D721Med (cell line): ENCODE results near the gene G2E3.
"Not testable (repeated sequence)": the region's sequence is repeated elsewhere in the genome, so short reads cannot be mapped to it uniquely, and the experiment has no call there.

Experiments used
- DNase-seq: peaks from one replicate; pipeline ENCODE4 v3.0.0; 2011; ENCODE audit warnings: low spot score; ENCODE audit not compliant: insufficient read length
- FAIRE-seq: peaks from 2 replicates; lab custom pipeline; 2011; peaks lifted over from hg19 to GRCh38; lab: Jason Lieb, UNC
- TF ChIP-seq, protein P1 (sequence below): IDR thresholded peaks from 2 replicates; pipeline ENCODE4 v1.5.1; 2012; ENCODE audit warnings: mild to moderate bottlenecking, control low read depth; ENCODE audit not compliant: insufficient read depth; ENCODE audit errors: missing control alignments

The G2E3 gene

DNA sequence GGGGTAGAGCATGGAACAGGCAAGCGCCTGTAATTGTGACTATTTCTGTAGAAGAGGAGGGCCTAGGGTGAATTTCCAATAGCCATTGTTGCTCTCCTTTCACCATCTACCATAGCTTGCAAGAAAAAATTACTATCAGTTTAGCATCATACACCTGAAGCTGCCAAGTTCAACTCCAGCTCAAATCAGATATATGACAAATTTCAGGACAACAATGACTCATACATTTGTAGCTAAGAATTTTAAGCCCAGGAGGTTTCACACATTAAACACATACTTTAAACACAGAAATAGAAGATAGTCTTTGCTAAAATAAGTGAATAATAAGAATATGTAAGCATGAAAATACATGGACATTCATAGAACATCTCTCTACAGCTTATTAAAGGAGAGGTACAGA, 17.6 kb upstream of the G2E3 start:
- DNase-seq, result no peak
- no peak for FAIRE-seq
- TF ChIP-seq, protein P1, sequence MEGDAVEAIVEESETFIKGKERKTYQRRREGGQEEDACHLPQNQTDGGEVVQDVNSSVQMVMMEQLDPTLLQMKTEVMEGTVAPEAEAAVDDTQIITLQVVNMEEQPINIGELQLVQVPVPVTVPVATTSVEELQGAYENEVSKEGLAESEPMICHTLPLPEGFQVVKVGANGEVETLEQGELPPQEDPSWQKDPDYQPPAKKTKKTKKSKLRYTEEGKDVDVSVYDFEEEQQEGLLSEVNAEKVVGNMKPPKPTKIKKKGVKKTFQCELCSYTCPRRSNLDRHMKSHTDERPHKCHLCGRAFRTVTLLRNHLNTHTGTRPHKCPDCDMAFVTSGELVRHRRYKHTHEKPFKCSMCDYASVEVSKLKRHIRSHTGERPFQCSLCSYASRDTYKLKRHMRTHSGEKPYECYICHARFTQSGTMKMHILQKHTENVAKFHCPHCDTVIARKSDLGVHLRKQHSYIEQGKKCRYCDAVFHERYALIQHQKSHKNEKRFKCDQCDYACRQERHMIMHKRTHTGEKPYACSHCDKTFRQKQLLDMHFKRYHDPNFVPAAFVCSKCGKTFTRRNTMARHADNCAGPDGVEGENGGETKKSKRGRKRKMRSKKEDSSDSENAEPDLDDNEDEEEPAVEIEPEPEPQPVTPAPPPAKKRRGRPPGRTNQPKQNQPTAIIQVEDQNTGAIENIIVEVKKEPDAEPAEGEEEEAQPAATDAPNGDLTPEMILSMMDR, result no peak

DNA sequence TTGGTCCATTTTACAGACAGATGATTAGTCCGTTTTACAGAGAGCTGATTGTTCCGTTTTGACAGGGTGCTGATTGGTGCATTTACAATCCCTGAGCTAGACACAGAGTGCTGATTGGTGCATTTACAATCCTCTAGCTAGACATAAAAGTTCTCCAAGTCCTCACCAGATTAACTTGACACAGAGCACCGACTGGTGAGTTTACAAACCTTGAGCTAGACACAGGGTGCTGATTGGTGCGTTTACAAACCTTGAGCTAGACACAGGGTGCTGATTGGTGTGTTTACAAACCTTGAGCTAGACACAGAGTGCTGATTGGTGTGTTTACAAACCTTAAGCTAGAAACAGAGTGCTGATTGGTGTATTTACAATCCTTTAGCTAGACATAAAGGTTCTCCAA, 12.2 kb upstream of the G2E3 start:
- DNase-seq, FAIRE-seq: not testable (repeated sequence)

DNA sequence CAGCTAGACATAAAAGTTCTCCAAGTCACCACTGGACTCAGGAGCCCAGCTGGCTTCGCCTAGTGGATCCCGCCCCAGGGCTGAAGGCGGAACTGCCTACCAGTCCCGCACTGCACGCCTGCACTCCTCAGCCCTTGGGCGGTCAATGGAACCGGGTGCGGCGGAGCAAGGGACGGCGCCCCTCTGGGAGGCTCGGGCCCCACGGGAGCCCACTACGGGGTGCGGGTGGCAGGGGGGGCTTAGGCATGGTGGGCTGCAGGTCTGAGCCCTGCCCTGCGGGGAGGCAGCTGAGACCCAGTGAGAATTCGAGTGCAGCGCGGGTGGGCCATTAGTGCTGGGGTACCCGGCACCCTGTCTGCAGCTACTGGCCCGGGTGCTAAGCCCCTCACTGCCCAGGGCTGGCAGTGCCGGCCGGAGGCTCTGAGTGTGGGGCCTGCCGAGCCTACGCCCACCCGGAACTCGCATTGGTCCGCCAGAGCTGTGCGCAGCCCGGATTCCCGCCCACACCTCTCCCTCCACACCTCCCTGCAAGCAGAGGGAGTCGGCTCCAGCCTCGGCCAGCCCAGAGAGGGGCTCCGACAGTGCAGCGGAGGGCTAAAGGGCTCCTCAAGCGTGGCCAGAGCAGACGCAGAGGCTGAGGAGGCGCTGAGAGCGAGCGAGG, 11.4 kb upstream of the G2E3 start:
- FAIRE-seq (no peak), DNase-seq (no peak)
- TF ChIP-seq, protein P1, result no peak

DNA sequence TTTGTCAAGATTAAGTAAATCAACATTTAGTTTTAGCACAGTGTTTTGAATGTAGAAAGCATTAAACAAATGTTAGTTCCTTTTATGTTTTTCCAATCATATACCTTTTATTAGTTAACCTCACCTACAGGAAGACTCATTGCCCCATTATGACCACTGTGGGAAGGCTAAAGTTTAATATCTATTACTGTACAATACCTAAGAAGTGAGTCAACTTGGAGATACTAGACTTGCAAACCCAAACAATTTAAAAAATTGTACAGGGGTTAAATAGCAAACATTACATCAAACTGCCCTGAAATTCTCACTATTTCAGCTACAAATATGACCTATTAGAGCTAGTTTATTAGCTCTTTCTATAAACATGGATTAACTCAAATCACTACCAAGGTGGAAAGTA, 8.6 kb upstream of the G2E3 start:
- TF ChIP-seq, protein P1, result no peak
- DNase-seq, result no peak
- FAIRE-seq, result peak; percentile 51

DNA sequence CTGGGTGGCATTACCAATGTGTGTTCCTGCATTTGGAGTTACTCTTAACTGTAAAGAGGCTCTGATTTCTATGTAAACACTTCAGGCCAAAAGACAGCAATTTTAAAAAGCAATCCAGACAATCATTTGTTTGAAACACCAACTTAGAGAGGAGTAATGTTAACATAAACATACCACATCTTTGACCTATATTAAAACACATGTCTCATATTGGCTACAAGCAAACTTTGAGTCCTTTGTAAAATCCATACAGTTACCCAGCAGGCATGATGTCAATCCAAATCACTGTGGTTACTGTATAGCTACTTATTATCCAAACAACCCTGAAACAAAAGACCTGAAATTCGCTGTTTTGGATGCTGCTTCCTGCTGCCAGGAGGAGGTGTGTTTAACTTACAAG, 7.5 kb upstream of the G2E3 start:
- no peak for FAIRE-seq
- no peak for DNase-seq
- TF ChIP-seq, protein P1, result no peak

DNA sequence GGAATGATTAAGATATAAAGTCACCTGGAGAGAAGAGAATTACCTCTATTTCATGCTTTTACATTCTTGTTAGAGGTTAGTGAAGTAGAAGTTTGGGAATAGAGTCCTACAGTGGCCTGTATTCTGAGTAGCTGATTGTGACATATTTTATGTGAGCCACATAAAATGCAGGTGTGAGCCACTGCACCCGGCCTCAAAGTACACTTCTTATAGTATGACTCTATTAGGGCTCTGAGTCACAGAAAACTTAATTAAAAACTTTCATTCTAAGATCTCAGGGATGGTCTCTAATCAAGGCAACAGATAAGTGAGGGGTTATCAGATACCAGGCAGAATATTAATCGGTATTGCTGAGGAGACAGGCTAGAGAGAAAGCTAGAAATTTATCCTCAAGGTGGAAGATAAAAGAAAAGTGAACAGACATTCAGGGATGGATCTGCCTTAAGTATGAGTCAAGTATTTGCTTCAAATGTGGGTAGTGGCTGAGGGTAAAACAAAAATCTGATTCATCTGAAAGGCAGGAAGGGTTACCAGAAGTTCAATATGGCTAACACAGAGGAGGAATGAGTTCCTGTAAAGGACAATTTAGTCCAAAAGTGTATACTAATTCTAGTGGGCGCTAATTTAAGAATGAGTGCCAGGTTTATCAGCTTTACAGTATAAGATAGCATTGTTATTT, 5.5 kb upstream of the G2E3 start:
- TF ChIP-seq, protein P1, result no peak
- FAIRE-seq (no peak), DNase-seq (no peak)

DNA sequence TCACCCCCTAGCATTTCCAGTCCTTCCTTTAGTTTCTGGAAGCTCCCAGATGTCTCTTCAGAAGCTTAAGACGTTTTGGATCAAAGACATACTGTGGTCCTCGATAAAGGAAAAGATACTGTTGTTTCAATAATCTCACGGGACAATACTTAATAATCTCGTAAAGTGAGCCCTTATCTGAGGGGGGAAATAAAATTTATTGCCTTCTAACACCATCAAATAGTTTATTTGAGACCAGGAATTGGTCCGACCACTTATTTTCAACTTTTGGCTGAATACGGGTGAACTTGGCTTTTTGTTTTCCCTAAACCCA, 640 bp upstream of the G2E3 start:
- TF ChIP-seq, protein P1, result no peak
- no peak for DNase-seq
- no peak for FAIRE-seq
